ENCODE measurements around the gene MFRP.

MFRP gene

DNA sequence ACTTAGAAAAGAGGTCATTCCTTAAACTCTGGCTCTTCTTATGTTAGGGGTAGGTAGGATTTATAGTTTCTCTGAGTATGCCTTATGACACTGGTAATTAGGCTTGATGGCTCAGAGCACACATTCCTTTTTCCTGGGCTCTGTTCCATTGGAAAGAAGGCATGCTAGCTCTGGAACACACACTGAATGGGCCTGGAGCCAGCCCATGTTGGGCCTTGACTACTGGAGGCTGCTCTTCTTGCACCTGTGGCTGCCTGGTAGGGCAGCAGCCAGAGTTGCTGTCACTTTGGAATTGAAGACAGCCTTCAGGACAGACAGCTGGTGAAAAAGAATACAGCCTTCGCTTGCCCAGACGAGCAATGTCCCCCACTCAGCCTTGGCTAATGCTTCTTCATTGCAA is 47.8 kb downstream of the MFRP start:
- Mint-ChIP-seq H3K27ac (no peak overlapping the region), H3K27me3 (no peaks in the 10 kb centered on the region), H3K9me3 (no peaks in the 10 kb centered on the region), H3K36me3 (peaks cover 30 to 58% of the 10 kb centered on the region in 2 donors), H3K4me1 (no peaks in the 10 kb centered on the region), H3K4me3 (no peak overlapping the region)
- ATAC-seq (replicated peaks) (no peak), DNase-seq (no peak)

DNA sequence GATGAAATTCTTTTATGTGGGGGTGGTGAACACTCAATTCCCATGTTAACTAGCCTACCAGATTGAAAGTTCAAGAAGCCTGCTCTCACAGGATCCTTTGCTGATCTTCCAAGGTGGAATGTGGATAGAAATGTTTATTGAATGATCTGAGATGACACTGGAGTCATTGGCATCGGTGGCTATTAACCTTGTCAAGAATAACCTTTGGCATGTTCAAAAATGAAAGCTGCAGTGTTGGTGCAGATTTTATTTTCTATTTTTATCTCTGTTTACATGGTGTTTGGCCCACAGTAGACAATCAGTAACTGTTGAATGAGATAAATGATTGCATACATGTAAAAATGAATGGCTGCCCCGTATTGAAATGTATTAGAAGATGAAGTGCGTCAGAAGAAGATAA is 48.6 kb downstream of the MFRP start:
- ATAC-seq (replicated peaks) (no peak), DNase-seq (no peak)
- Mint-ChIP-seq H3K4me1 (no peaks in the 10 kb centered on the region), H3K27ac (no peak overlapping the region), H3K9me3 (no peaks in the 10 kb centered on the region), H3K4me3 (no peak overlapping the region), H3K36me3 (peaks cover 23 to 54% of the 10 kb centered on the region in 2 donors), H3K27me3 (no peaks in the 10 kb centered on the region)

- no peak for DNase-seq
- no peaks in the 10 kb centered on the region for H3K4me1 Mint-ChIP-seq
- H3K27ac Mint-ChIP-seq, result no peak overlapping the region
- H3K4me3 Mint-ChIP-seq, result no peak overlapping the region
- H3K27me3 Mint-ChIP-seq, result no peaks in the 10 kb centered on the region
- no peak for ATAC-seq (replicated peaks)
- peaks cover 0 to 2% of the 10 kb centered on the region in 2 donors for H3K9me3 Mint-ChIP-seq
- peaks cover 28 to 46% of the 10 kb centered on the region in 2 donors for H3K36me3 Mint-ChIP-seq
Observed at GRCh38 chr11:119295178-119295577, 51.3 kb downstream of the MFRP start.

GRCh38 chr11:119293461-119293860 is 53.0 kb downstream of the MFRP start:
- Mint-ChIP-seq H3K27ac (no peak overlapping the region), H3K27me3 (no peaks in the 10 kb centered on the region), H3K9me3 (peaks cover 0 to 2% of the 10 kb centered on the region in 2 donors), H3K4me1 (no peaks in the 10 kb centered on the region), H3K36me3 (peaks cover 29 to 38% of the 10 kb centered on the region in 2 donors), H3K4me3 (no peak overlapping the region)
- DNase-seq (no peak), ATAC-seq (replicated peaks) (no peak)

DNA sequence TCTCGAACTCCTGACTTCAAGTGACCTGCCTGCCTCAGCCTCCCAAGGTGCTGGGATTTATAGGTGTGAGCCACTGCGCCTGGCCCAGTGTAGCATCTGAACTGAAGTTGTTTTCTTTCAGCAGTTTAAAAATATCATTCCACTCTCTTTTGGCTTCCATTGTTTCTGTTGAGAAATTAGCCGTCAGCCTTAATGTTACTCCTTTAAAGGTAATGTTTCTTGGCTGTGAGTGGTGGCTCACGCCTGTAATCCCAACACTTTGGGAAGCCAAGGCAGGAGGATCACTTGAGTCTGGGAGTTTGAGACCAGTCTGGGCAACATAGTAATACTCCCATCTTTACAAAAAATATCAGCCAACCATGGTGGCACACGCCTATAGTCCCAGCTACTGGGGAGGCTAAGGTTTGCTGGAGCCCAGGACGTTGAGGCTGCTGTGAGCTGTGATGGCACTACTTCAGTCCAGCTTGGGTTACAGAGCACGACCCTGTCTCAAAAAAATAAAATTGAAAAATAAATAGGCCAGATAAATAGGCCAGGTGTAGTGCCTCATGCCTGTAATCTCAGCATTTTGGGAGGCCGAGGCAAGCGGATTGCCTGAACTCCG is 55.5 kb downstream of the MFRP start:
- H3K36me3 Mint-ChIP-seq, result peaks cover 34 to 43% of the 10 kb centered on the region in 2 donors

More for the DNA sequence above, 55.5 kb downstream of the MFRP start:
- Mint-ChIP-seq H3K4me3 (no peak overlapping the region), H3K27me3 (no peaks in the 10 kb centered on the region), H3K9me3 (peaks cover 0 to 2% of the 10 kb centered on the region in 2 donors), H3K27ac (no peak overlapping the region), H3K4me1 (no peaks in the 10 kb centered on the region)
- no peak for DNase-seq
- ATAC-seq (replicated peaks), result no peak
